Upper lobe of right lung (tissue), 1 donor: ENCODE measurements around the gene DHX38. TPM values are rescaled to one million over a fixed set of nuclear protein-coding genes. Genes with fewer than 3 reads are reported as not detected.

Experiments
- ATAC-seq: fragments of 200-7000 bp; cut with Tn5 transposase; one replicate; pipeline ENCODE4 v1.9.1; 2020; ENCODE audit warnings: mild to moderate bottlenecking, moderate library complexity
- DNase-seq: peaks from one replicate; pipeline ENCODE4 v3.0.0-alpha.2; 2020
- H3K27ac ChIP-seq: fragments of 200-600 bp; one replicate; pipeline ENCODE4 v1.8.0; 2022
- H3K27me3 ChIP-seq: fragments of 200-600 bp; one replicate; pipeline ENCODE4 v1.8.0; 2022; ENCODE audit warnings: mild to moderate bottlenecking
- H3K36me3 ChIP-seq: fragments of 200-600 bp; one replicate; pipeline ENCODE4 v1.8.0; 2022
- H3K4me1 ChIP-seq: fragments of 200-600 bp; one replicate; pipeline ENCODE4 v1.8.0; 2022
- H3K4me3 ChIP-seq: fragments of 200-600 bp; one replicate; pipeline ENCODE4 v1.8.0; 2022; ENCODE audit warnings: mild to moderate bottlenecking
- H3K9me3 ChIP-seq: fragments of 200-600 bp; one replicate; pipeline ENCODE4 v1.8.0; 2022
- intact Hi-C: fragments of 100-400 bp; cut with DNase I; formaldehyde crosslinking; loops from one replicate; pipeline ENCODE4 v1.11.0; 2022
- total RNA-seq: library from RNA; stranded (reverse); fragmentation: NEBNext Ultra II Directional; extraction: Animal tissue kit (Norgen Biotek cat#: 25700); gene quantifications from one replicate; pipeline ENCODE4 v1.2.1, GENCODE V29; 2021
- TF ChIP-seq, protein P1 (sequence below): fragments of 200-600 bp; IDR thresholded peaks from one replicate; pipeline ENCODE4 v1.8.0; 2022; ENCODE audit warnings: antibody characterized with exemption
- donor health status: DM: no; HTN: yes; CAD: no; lungs with severe emphysema.

DHX38 gene
- total RNA-seq, 1 donor from 2014 or later, result 53.5 TPM

DNA sequence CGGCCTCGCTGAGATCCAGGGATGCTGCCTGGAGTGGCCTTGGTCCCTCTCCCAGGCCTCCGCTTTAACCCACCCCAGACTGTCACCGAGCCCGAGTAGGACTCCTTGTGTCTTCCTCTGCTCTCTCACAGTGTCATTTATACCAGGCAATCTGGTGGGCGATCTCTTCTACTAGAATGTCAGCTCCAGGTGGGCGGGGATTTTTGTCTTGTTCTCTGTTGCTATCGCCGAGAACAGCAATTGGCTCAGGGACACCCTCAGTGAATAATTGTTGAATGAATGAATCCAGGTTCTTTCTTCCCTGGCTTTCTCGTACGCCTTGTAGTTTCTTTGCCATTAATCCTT is 591 bp downstream of the DHX38 start:
- TF ChIP-seq, protein P1, sequence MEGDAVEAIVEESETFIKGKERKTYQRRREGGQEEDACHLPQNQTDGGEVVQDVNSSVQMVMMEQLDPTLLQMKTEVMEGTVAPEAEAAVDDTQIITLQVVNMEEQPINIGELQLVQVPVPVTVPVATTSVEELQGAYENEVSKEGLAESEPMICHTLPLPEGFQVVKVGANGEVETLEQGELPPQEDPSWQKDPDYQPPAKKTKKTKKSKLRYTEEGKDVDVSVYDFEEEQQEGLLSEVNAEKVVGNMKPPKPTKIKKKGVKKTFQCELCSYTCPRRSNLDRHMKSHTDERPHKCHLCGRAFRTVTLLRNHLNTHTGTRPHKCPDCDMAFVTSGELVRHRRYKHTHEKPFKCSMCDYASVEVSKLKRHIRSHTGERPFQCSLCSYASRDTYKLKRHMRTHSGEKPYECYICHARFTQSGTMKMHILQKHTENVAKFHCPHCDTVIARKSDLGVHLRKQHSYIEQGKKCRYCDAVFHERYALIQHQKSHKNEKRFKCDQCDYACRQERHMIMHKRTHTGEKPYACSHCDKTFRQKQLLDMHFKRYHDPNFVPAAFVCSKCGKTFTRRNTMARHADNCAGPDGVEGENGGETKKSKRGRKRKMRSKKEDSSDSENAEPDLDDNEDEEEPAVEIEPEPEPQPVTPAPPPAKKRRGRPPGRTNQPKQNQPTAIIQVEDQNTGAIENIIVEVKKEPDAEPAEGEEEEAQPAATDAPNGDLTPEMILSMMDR, result no peak
- intact Hi-C loops, result no loop called here
- DNase-seq, result no peak
- H3K9me3 ChIP-seq, result no peaks in the 10 kb centered on the region
- H3K4me1 ChIP-seq, result peaks cover 24% of the 10 kb centered on the region
- H3K4me3 ChIP-seq, result peak overlapping the region; percentile 90
- peak overlapping the region; percentile 95 for H3K27ac ChIP-seq
- peak; percentile 1 for ATAC-seq
- H3K36me3 ChIP-seq, result peaks cover 47% of the 10 kb centered on the region
- H3K27me3 ChIP-seq, result no peaks in the 10 kb centered on the region

DNA sequence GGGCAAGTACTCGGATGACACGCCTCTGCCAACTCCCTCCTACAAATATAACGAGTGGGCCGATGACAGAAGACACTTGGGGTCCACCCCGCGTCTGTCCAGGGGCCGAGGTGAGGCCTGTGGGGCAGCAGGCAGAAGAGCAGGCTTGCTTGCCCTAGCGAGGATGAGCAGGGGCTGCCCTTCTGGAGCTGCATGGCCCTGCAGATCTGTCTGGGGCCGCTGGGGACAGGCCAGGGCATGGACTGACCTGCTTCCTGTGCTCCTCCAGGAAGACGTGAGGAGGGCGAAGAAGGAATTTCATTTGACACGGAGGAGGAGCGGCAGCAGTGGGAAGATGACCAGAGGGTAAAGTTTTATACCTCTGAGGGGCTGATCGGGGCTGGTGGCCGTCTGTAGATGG is 5.3 kb downstream of the DHX38 start:
- Histone ChIP-seq H3K36me3 (peaks cover 80% of the 10 kb centered on the region), H3K27ac (no peak overlapping the region), H3K4me3 (no peak overlapping the region), H3K27me3 (no peaks in the 10 kb centered on the region), H3K4me1 (peaks cover 15% of the 10 kb centered on the region), H3K9me3 (no peaks in the 10 kb centered on the region)
- TF ChIP-seq, protein P1, result no peak
- intact Hi-C loops, result no loop called here
- DNase-seq, result no peak
- no peak for ATAC-seq

GRCh38 chr16:72099377-72099818 is 5.8 kb downstream of the DHX38 start:
- H3K4me3 ChIP-seq, result no peak overlapping the region
- no peak for DNase-seq
- TF ChIP-seq, protein P1, result peak; percentile 53
- H3K4me1 ChIP-seq, result peaks cover 12% of the 10 kb centered on the region
- H3K27me3 ChIP-seq, result no peaks in the 10 kb centered on the region
- no peaks in the 10 kb centered on the region for H3K9me3 ChIP-seq
- H3K36me3 ChIP-seq, result peaks cover 85% of the 10 kb centered on the region
- no peak overlapping the region for H3K27ac ChIP-seq
- ATAC-seq, result peak; percentile 88
- intact Hi-C loops, result no loop called here

- Histone ChIP-seq H3K27ac (no peak overlapping the region), H3K4me3 (no peak overlapping the region), H3K9me3 (no peaks in the 10 kb centered on the region), H3K4me1 (no peaks in the 10 kb centered on the region), H3K36me3 (peaks cover 100% of the 10 kb centered on the region), H3K27me3 (no peaks in the 10 kb centered on the region)
- DNase-seq (no peak), ATAC-seq (no peak)
- intact Hi-C loops, result no loop called here
- TF ChIP-seq, protein P1, result no peak
Measured at GRCh38 chr16:72101195-72101594, 7.5 kb downstream of the DHX38 start.

DNA sequence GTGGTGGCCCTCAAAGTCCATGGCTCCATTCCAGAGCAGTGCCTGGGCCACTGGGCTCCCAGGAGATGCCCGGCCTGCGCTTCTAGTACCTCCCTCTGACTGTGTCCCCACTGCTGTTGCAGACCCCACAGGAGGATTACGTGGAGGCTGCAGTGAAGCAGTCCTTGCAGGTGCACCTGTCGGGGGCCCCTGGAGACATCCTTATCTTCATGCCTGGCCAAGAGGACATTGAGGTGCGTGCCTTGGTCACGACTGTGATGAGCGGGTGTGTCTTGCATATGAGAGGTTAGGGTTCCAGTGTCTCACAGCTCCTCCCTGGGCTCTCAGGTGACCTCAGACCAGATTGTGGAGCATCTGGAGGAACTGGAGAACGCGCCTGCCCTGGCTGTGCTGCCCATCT is 11.3 kb downstream of the DHX38 start:
- H3K9me3 ChIP-seq, result no peaks in the 10 kb centered on the region
- H3K36me3 ChIP-seq, result peaks cover 100% of the 10 kb centered on the region
- H3K4me1 ChIP-seq, result no peaks in the 10 kb centered on the region
- no peak for DNase-seq
- H3K27ac ChIP-seq, result no peak overlapping the region
- no peak for ATAC-seq
- no peaks in the 10 kb centered on the region for H3K27me3 ChIP-seq
- TF ChIP-seq, protein P1, result no peak
- intact Hi-C loops, result no loop called here
- H3K4me3 ChIP-seq, result no peak overlapping the region

- ATAC-seq, result no peak
Measured at GRCh38 chr16:72105978-72106377, 12.3 kb downstream of the DHX38 start.

More at GRCh38 chr16:72105978-72106377, 12.3 kb downstream of the DHX38 start:
- TF ChIP-seq, protein P1, result no peak
- Histone ChIP-seq H3K4me1 (no peaks in the 10 kb centered on the region), H3K4me3 (no peak overlapping the region), H3K9me3 (no peaks in the 10 kb centered on the region), H3K36me3 (peaks cover 100% of the 10 kb centered on the region), H3K27me3 (no peaks in the 10 kb centered on the region), H3K27ac (no peak overlapping the region)
- no peak for DNase-seq
- intact Hi-C loops, result no loop called here
